PC-9 (cell line): ENCODE measurements around the gene BRIP1.

Experiments used
- EZH2 ChIP-seq: fragments of 200-600 bp; sonication (generic); IDR thresholded peaks from 2 replicates; pipeline ENCODE4 v1.8.0; 2017; ENCODE audit warnings: antibody characterized with exemption, low read depth
- TF ChIP-seq, protein P1 (sequence below): fragments of 200-600 bp; sonication (generic); conservative IDR thresholded peaks from 2 replicates; pipeline ENCODE4 v1.6.1; 2017; ENCODE audit warnings: mixed run types, antibody characterized with exemption, mild to moderate bottlenecking, moderate library complexity

DNA sequence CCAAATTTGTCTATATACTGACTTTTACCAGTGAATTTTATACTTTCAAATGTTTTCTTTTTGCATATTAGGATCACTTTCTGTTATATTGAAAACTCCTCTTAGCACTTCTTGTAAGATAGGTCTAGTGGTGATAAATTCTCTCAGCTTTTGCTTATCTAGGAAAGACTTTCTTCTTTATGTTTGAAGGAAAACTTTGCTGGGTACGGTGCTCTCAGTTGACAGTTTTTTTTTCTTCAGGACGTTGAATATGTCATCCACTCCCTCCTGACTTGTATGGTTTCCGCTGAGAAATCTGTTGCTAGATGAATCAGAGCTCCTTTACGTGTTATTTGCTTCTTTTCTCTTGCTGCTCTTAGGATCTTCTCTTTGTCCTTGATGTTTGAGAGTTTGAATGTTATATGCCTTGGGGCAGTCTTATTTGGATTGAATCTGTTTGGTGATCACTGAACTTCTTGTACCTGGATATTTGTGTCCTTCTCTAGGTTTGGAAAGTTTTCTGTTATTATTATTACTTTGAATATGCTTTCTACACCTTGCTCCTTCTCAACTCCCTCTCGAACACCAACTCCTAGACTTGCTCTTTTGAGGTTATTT is 228.3 kb downstream of the BRIP1 start:
- TF ChIP-seq, protein P1, sequence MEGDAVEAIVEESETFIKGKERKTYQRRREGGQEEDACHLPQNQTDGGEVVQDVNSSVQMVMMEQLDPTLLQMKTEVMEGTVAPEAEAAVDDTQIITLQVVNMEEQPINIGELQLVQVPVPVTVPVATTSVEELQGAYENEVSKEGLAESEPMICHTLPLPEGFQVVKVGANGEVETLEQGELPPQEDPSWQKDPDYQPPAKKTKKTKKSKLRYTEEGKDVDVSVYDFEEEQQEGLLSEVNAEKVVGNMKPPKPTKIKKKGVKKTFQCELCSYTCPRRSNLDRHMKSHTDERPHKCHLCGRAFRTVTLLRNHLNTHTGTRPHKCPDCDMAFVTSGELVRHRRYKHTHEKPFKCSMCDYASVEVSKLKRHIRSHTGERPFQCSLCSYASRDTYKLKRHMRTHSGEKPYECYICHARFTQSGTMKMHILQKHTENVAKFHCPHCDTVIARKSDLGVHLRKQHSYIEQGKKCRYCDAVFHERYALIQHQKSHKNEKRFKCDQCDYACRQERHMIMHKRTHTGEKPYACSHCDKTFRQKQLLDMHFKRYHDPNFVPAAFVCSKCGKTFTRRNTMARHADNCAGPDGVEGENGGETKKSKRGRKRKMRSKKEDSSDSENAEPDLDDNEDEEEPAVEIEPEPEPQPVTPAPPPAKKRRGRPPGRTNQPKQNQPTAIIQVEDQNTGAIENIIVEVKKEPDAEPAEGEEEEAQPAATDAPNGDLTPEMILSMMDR, result no peak
- TF ChIP-seq EZH2, result no peak
